Bone marrow (tissue), 2 donors: ENCODE measurements around the gene NR4A2.
A peak's percentile ranks its signal among the peaks of the same experiment; 100 is the strongest.

ENCODE experiments used
- DNase-seq, 2 donors: peaks; one replicate each; lab custom pipeline; 2025; lab: John Stamatoyannopoulos, UW

Gene NR4A2

GRCh38 chr2:156332534-156333273 lies at the start of gene NR4A2:
TSS of gene NR4A2 (minus strand) at chr2:156332721. CDS start at chr2:156330186, 2,535 bp downstream.
- peak; percentile 52 to 75 for DNase-seq

- no peak for DNase-seq
These were observed 47.7 kb upstream of the NR4A2 start for GRCh38 chr2:156380117-156380645.

GRCh38 chr2:156379714-156380113 lies 47.2 kb upstream of the NR4A2 start:
- no peak for DNase-seq

- DNase-seq: peak in 1 of 2 donors; percentile 1
These were observed 46.5 kb upstream of the NR4A2 start for GRCh38 chr2:156379071-156379470.

DNA sequence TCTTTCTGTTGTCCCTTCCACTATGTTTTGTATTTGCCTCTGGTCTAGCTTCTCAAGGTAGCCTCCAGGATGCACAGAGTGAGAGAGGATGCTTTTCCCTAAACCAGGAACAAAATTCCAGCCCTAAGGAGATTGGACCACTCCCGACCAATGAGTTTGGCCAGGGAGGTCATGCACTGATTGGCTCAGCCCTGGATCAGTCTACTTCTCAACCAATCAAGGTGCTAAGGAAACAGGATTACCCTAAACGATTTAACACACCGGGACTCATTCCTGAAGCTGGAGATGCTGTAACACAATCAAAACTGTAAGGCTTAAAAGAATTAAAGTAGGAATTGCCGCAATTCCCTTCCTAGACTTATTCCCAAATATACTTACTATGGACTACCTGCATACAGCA lies 34.2 kb upstream of the NR4A2 start:
- DNase-seq: no peak

DNA sequence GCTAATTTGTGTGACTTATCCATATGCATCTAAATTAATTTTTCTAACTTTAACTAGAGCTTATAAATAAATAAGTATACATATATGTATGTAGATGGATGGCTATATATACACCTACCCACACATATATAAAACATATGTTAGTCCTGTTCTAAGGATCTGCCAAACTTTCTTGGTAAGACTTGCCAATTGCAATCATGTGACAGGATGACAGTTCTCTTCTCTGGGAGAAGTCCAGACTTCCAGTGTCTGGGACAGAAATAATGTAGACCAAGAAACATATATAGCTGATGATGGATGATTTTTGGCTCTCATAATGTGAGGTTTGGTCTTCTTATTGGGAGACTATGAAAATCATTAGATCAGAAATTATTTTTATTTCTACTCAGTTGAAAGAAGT lies 30.6 kb upstream of the NR4A2 start:
- no peak for DNase-seq

GRCh38 chr2:156356014-156356754 lies 23.7 kb upstream of the NR4A2 start:
- DNase-seq: no peak

GRCh38 chr2:156352911-156353310 lies 20.4 kb upstream of the NR4A2 start:
- DNase-seq: no peak

DNA sequence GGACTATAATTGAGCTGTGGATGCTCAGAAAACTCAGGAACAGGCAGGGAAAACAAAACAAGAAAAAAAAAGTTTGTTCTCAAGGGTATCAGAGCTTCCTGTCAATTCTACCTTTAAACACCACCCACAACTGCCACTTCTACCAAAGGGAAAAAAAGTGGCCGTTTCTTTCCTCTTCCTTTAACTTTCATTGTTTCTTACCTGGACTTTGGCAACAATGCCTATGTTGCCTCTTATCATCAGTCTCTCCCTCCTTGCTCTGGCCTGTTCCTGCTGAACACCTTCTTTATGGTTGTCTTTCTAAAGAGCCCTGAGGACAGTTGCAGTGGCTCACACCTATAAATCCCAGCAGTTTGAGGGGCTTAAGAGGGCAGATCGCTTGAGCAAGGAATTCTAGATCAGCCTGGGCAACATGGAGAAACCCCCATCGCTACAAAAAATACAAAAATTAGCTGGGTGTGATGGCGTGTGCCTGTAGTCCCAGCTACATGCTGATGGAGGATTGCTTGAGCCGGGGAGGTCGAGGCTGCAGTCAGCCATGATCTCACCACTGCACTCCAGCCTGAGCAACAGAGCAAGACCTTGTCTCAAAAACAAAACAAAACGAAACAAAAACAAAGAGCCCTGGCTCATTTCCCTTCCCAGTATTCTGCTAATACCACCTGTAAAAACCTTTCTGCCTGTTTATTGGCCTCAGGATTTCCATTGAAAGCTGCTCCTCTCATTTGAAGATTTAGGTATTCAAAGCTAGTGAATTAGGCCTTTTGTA lies 18.0 kb upstream of the NR4A2 start:
- no peak for DNase-seq

- no peak for DNase-seq
These were observed 17.1 kb upstream of the NR4A2 start for GRCh38 chr2:156349605-156350004.

DNA sequence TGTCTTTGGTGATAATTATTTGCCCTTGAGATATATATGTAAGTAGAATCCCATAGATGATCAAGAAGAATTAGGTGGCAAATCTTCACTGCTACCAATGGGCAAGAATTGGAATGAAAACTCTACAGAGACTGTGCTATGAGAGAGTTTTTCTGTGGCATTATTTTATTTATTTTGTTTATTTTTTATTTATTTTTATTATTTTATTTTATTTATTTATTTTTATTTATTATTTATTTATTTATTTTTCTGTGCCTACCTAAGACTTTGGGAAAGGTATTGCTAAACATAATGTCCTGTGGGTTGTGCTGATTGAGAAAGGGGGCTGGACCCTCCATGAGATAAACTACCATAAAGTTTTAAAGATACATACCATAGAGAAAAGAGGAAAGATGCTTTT lies 16.6 kb upstream of the NR4A2 start:
- DNase-seq: no peak

DNA sequence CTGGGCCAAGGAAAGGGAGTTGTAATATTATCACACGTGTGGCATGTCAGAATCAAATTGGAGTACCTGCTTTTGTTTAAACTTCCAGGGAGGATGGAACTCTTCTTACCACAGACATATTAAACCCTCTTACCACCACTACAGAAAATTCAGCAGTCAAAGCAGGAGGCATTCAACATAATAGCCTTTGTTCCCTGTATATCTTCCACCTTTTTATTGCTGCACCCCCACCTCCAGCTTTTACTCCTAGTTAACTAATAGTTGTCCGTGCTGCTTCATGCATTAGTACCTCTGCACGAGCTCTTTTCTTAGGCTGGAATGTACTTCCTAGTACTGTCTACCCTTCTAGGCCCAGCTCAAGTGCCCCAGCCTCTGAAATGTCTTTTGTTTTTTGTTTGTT lies 14.9 kb upstream of the NR4A2 start:
- no peak for DNase-seq

GRCh38 chr2:156346731-156347130 lies 14.2 kb upstream of the NR4A2 start:
- DNase-seq: no peak

DNA sequence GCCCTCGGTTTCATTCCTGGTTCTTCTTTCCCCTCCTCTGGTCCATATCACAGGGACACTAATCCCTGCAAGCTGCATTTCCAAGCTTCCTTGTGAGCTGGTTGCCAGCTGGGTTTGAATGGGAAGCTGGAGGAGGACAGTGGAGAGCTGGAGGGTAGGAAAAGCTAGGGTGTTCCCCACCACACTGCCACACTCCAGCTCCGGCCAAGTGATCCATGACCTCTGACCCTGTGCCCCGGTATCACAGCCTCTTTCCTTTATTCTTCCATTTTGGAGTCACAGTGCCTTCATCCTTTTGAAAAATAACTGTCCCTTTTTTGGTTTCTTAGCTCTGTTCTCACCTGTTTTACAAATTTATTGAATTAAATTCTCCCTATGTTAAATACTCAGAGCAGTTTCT lies 13.1 kb upstream of the NR4A2 start:
- DNase-seq: no peak

DNA sequence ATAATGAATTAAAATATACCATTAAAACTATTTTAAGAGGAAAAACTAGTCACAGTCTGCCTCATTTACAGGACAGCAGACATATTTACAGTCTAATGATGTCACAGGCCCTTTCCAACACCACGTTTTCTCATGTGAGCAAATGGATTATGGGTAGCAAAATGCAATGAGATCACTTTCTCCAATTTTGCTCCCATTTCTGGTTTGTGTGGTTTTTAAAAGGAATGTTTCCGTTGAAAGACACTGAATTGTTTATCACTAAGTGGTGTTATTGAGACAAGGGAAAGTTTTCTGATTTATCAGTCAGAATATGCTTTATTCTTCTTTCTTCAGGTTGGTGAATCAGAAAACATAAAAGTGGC lies 11.4 kb upstream of the NR4A2 start:
- no peak for DNase-seq

- DNase-seq: no peak
These were observed 10.8 kb upstream of the NR4A2 start for GRCh38 chr2:156343096-156343939.

DNA sequence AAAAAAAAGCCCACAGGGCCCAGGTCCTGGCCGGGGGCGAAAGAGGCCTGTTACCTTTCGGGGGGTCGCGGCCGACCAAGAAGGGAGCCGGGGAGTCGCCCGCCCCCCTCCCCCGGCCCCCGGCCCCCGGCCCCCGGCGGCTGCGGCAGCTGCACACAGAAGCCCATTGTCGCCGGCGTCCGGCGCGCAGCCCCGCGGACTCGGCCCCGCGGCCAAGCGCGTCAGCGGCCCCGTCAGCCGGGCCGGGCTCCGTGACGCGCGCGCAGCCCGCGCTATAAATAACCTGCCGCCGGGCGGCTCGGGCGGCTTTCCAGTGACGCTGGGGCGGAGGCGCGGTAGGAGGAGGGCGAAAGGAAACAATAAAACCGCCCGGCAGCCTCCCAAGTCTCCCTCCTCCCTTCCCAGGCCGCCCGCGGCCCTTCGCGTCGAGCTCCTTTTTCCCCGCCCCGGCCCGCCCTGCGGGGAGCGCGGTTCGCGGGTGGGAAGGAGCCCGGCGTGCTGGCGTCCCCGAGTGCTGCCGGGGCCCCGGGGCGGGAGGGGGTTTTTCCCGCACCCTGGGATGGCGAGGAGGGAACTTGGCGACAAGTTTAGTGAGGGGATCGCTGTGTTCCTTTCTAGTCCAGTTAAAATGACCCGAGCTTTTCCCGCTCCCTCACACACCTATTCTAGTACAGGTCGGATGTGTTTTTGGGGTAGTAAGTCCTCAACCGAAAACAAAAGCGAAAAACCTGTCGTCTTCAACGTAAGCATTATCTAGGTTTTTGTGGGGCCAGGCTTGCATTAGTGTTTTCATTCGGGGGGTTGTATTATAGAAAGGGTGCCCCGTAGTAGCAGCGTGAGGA lies 10.0 kb upstream of the NR4A2 start:
- DNase-seq: peak; percentile 74 to 81

DNA sequence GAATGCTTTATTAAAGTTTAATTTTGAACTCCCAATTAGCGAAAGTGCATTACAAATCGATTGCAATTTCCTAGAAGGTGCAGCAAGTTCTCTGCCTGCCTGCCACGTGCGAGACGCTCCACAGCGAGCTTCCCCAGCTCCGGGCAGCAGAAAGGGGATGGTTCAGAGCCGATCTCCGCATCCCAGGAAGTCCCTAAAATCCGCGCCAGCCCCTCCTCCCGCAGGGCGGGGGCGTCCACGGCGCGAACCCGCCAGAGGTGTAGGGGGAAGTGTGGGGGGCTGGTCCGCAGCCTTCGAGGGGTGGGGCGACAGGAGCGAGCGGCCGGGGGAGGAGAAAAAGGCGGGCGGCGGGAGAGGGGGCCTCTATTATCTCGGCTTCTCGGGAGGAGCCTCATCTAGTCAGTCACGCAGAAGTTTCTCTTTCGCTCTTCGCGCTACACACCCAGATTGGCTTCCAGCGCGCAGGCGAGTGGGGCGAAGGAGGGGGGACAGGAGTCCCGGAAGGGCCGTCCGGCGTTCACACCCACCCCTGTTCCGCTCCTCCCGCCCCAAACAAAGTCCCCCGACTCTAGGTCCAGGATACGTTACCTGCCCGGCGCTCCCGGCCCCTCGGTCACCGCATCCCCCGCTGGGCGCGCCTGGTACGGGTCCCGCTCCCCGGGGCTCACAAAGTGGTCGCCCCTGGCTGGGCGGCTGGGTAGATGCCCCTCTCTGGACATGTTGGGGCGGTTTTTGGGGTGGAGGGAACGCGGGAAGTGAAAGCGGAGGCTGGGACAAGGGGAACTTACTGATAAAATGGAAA lies 9.1 kb upstream of the NR4A2 start:
- DNase-seq: peak; percentile 74 to 96

DNA sequence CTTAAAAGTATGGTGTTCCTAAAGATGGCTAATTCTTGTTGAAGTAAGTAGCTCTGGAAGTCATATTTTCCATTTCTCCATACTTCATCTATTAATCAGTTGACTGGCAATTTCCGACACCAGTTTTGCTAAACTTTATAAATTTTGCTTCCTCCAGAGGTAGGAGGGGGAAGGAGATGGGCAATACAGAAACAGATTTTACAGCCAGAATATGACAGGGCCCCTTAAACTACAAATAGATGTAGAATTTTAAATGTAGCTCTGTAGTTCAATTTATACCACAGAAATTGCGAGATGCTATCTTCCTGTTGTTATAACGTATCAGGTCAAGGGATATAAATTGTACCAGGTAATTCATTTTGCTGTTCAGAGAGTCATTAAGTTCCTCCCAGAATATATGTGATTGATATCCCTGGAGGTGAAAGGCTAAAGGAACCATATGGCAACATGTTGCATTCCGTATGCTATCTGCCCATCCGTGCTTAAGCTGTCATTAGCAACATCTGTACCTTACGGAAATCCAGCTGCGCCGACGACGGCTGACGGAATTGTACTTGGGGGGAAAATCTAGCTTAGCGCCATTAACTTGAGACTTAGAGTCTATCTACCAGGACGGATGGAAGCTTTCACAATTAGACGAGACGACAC lies 8.4 kb upstream of the NR4A2 start:
- DNase-seq: peak in 1 of 2 donors; percentile 31
